Right lung (tissue), 5 donors: Measurements from ENCODE around the gene PTBP3. TPM values are rescaled to one million over a fixed set of nuclear protein-coding genes. Genes with fewer than 3 reads are reported as not detected.

Experiments
- DNase-seq, 2 donors: peaks; one replicate each; pipeline ENCODE4 v3.0.0-alpha.2; 2013
- polyA plus RNA-seq, 5 donors: library from polyadenylated mRNA; unstranded; fragments of 120-200 nt; gene quantifications; one replicate each; pipeline versions ENCODE4 v1.2.1 to v1.2.3, GENCODE V29; 2013; ENCODE audit warnings: inconsistent platforms in 1 of 5, low replicate concordance in 1 of 5; ENCODE audit not compliant: insufficient read length in 5 of 5, insufficient read depth in 1 of 5

Gene PTBP3
- polyA plus RNA-seq, 5 donors = 29.7 to 50.3 (median 41.5) TPM

GRCh38 chr9:112169368-112169767, 164.1 kb downstream of the PTBP3 start:
- no peak for DNase-seq

- no peak for DNase-seq
These were observed 165.2 kb downstream of the PTBP3 start for GRCh38 chr9:112168197-112168596.

Other genes with a start within 250 kb of the PTBP3 start
- 10 to 100 TPM; 26.4 to 35.9 (median 30.2) TPM for gene SUSD1, start 158.3 kb downstream of the PTBP3 start, polyA plus RNA-seq
- 10 to 100 TPM; 45.7 to 69.7 (median 61.9) TPM for gene HSDL2, start 46.5 kb upstream of the PTBP3 start, polyA plus RNA-seq
- 10 to 100 TPM in 4 of 5 donors, 1 to 10 TPM in 1; 7.4 to 14.9 (median 12.9) TPM for gene KIAA1958, start 153.2 kb upstream of the PTBP3 start, polyA plus RNA-seq